HG03571 (cell line): ENCODE results near the gene GFRA1.
"Not testable (repeated sequence)": the region's sequence is repeated elsewhere in the genome, so short reads cannot be mapped to it uniquely, and the experiment has no call there.

ENCODE experiments used
- ATAC-seq: cut with Tn5 transposase; IDR thresholded peaks from one replicate; pipeline ENCODE4 v1.9.1; 2021; ENCODE audit not compliant: unreplicated experiment

Gene GFRA1

GRCh38 chr10:116044801-116045248 is 228.2 kb downstream of the GFRA1 start:
- ATAC-seq, result no peak

DNA sequence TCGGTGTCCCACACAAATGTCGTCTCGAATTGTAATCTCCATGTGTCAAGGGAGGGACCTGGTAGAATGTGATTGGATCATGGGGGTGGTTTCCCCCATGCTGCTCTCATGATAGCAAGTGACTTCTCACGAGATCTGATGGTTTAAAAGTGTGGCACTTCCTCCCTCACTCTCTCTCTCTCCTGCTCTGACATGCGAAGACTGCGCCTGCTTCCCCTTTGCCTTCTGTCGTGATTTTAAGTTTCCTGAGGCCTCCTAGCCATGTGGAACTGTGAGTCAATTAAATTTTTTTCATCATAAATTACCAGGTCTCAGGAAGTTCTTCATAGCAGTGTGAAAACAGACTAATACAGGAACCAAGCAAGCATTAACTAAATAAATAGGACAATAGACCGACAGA is 229.1 kb downstream of the GFRA1 start:
- ATAC-seq, result no peak

DNA sequence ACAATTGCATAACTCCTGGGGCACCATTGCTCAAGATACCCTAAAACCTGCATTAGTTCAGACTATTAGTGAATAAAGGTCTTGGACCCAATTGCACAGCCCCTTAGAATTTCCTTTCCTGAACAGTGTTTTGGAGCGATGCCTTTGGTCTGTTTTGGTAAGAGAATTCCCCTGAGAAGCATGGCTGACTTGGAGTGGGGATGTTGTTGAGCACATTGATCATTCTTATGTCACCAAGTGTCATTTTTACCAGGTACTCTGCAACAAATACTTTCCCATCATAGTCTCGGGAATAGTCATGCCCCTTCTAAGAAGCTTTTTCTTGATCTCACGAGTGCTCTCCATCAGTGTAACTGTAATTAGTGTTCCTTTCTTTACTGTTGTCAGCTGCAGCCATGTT is 229.7 kb downstream of the GFRA1 start:
- no peak for ATAC-seq

DNA sequence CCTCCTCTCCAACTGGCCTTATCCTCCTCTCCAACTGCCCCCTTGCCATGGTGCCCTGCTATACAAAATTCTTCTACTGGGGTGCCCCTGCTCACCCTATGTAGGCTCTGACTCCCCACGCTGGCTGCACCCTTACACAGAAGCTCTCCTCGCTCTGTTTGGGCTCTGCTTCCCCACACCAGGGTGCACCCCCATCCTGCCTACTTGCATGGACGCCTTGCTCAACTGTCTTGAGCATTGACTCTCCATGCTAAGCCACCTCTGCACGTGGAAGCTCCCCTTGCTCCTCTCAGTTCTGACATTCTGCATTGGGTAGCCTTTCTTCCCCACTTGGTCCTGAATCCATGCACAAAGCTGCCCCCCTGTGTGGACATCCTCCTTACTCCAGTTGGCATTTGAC is 231.1 kb downstream of the GFRA1 start:
- no peak for ATAC-seq

DNA sequence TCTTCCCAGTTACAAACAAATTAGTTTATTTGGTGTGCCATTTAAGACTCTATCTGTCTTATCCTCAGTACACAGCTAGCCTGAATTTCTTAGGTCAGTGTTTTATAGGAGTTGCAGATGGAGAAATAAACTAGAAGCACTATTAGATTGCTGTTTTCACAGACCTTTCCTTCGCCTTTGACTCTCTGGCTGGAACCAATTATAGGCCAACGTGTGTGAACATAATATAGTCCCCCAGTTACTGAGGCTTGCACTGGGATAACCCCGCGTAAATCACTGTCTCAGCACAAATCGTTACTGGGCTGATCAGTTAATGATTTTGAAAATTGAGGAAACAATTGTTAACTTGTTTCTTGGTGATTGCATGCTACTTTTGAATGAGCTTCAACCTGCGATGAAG is 233.4 kb downstream of the GFRA1 start:
- ATAC-seq, result no peak

- ATAC-seq, result no peak
Observed at GRCh38 chr10:116038259-116038658, 234.7 kb downstream of the GFRA1 start.

GRCh38 chr10:116035406-116035805 is 237.6 kb downstream of the GFRA1 start:
- ATAC-seq, result not testable (repeated sequence)

GRCh38 chr10:116030576-116030975 is 242.4 kb downstream of the GFRA1 start:
- no peak for ATAC-seq

- no peak for ATAC-seq
Observed at GRCh38 chr10:116029826-116030225, 243.2 kb downstream of the GFRA1 start.

DNA sequence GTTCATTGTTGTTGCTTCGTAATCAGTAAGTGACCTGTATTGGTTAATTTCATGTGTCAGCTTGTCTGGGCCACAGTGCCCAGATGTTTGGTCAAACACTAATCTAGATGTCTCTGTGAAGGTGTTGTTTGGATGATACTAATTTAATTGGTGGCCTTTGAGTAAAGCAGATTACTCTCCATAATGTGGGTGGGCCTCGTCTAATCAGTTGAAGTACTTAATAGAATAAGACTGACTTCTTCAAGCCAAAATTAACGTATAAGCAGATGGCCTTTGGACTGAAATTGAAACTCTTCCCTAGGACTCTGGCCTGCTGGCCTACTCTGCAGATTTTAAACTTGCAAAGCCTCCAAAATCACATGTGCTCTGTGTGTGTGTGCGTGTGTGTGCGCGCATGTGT is 245.7 kb downstream of the GFRA1 start:
- ATAC-seq, result no peak

- ATAC-seq, result no peak
Observed at GRCh38 chr10:116026725-116027124, 246.3 kb downstream of the GFRA1 start.

GRCh38 chr10:116026315-116026714 is 246.7 kb downstream of the GFRA1 start:
- no peak for ATAC-seq

GRCh38 chr10:116024271-116024878 is 248.6 kb downstream of the GFRA1 start:
- ATAC-seq, result no peak

DNA sequence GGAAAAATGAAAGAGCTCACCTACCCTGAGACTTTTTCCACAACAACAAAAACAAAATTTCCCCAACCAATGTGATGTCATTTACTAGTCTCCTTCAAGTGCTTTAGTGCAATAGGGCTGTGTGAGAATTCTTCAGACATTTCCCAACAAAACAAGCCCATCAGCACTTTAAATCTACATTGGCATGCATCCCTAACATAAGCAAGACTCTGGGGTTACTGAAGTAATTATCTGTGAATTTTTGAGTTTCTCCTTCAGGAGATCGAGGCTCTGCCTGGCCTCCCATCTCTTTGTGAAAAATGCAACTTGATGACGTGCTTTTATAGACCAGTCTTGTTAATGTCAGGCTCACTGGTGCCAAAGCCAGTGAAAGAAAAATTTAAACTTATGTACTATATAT is 255.6 kb downstream of the GFRA1 start:
- no peak for ATAC-seq

DNA sequence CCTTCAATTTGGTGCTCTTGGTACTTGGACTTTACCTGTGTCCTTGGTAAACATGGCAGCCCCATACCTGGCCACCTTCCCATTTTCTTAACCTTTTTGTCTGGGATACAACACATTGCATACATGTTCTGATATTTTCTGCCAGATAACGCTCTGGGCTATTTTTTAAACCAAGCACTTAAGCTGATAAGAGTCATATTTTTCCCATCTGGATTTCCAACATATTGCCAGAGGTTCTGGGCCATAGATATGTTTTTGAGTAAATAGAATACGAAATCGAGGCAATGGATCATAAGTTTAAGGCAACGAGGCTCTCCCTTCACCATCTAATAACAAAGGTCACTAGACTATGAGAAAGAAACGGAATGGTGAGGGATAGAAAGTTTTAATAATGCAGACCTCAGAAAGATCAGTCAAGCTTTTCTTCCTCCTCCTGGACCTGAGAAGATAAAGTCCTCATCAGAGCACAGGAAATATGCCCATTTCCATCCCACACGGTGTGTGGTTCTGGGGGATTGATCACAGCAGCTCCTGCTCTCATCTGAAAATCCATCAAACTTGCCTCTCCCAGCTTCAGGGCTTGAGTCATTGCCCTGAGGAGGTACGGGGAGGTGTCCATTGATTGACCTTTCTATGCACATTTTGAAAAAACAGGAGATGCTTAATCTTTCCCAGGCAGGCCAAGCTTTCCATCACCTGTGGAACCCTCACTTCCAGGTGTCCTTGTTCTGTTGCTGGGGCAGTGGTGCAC is 257.2 kb downstream of the GFRA1 start:
- no peak for ATAC-seq

DNA sequence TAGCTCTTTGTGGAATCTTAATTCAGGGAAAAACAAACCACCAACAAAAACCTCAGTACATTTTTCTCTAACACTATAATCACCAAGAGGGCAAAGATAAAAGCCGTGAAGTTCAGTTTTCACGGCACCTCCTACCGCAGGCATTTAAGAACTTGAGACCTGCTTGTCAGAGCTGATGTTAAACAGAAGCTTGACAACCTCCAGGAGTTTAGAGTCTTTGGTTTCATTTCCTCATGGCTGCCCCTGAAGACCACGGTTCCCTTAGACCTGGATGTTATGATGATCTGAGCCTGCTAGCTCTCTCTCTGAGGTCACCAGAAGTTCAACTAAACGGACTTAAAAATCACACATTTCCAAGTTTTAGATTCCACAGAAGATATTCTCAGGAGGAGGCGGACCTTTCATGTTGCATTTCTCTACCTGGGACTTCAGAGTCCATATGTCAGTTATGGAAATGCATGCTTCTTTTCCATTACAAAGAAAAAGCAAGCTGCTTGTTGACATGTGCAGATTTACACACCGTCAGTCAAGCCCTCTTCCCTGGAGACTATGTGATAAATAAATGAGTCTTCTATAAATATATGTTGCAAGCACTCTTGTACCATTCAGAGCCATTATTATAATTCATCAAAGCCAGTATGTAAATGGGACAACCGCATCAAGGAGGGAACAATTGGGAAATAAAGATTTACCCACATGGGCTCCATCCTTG is 258.0 kb downstream of the GFRA1 start:
- no peak for ATAC-seq

GRCh38 chr10:116014326-116014725 is 258.7 kb downstream of the GFRA1 start:
- no peak for ATAC-seq

DNA sequence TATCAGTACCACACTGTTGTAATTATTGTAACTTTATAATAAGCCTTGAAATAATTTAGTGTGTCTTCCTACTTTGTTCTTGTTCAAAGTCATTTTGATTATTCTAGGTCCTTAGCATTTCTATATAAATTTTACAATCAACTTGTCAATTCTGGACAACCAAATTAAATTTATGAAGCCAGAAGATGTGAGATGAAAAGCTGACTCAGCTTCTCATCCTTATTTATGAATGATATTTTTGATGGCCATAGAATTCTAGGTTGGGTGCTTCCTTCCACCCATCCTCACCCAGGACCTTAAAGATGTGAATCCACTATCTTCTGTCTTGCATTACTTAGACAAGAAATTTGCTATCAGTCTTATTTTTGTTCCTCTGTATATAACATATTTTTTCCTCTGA is 261.1 kb downstream of the GFRA1 start:
- ATAC-seq, result no peak

DNA sequence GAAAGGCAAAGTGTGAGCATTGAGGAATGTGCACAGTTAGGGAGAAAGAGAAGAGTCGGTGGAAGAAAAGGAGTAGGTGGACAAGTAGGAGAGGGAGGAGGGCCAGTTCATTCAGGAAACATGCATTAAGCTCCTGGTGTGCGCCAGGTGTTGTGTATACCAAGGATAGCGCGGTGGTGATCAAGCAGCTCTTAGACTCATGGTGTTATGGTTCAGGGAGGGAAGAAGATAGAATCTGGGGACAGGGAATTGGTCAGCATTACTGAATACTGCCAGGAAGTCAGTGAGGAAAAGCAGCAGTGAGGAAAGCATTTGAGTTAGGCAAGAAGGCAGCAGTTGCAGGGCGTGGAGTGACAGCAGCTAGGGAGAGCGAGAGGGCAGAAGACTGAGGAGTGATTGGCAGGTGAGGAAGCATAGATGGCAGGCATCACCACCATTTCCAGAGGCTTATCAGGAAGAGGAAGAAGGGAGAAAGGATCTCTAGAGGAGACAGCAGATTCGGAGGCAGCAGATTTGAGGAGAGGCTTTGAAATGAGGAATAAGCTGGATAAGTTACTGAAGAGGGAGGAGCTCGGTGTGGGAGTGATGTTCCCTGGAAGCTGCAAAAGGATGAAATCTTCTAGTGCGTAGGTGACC is 265.6 kb downstream of the GFRA1 start:
- ATAC-seq, result no peak
